Gastrocnemius medialis (tissue), 4 donors: ENCODE data around the gene ERC2.

Experiments used
- POLR2A ChIP-seq, 2 donors: fragments of 450-650 bp; IDR thresholded peaks; one replicate each; pipeline ENCODE4 v1.6.1; 2017; ENCODE audit warnings: antibody characterized with exemption in 2 of 2, mild to moderate bottlenecking in 2 of 2, moderate library complexity in 2 of 2
- TF ChIP-seq, protein P1 (sequence below), 5 experiments: fragments of 450-650 bp in 3 of 5; fragments of 200-600 bp in 2 of 5; sonication (generic) in 2 of 5; IDR thresholded peaks in 4 of 5; conservative IDR thresholded peaks in 1 of 5; 1 replicate in 4 of 5; 2 replicates in 1 of 5; pipeline ENCODE4 v1.5.1; 2016 to 2019; ENCODE audit warnings: antibody characterized with exemption in 5 of 5, mild to moderate bottlenecking in 3 of 5, moderate library complexity in 3 of 5

GRCh38 chr3:56406826-56407515 is 61.3 kb downstream of the ERC2 start:
- TF ChIP-seq, protein P1, sequence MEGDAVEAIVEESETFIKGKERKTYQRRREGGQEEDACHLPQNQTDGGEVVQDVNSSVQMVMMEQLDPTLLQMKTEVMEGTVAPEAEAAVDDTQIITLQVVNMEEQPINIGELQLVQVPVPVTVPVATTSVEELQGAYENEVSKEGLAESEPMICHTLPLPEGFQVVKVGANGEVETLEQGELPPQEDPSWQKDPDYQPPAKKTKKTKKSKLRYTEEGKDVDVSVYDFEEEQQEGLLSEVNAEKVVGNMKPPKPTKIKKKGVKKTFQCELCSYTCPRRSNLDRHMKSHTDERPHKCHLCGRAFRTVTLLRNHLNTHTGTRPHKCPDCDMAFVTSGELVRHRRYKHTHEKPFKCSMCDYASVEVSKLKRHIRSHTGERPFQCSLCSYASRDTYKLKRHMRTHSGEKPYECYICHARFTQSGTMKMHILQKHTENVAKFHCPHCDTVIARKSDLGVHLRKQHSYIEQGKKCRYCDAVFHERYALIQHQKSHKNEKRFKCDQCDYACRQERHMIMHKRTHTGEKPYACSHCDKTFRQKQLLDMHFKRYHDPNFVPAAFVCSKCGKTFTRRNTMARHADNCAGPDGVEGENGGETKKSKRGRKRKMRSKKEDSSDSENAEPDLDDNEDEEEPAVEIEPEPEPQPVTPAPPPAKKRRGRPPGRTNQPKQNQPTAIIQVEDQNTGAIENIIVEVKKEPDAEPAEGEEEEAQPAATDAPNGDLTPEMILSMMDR (IDR thresholded peaks at IDR 0.05 in 4 of 5, conservative IDR thresholded peaks at IDR 0.05 in 1 of 5): no peak
- no peak for TF ChIP-seq POLR2A (IDR thresholded peaks at IDR 0.05)
